GM12878 (cell line): ENCODE measurements around the gene MTO1. TPM values are rescaled to one million over a fixed set of nuclear protein-coding genes. Genes with fewer than 3 reads are reported as not detected.

Source experiments
- BACH1 ChIP-seq: fragments of 450-650 bp; IDR thresholded peaks from 2 replicates; pipeline ENCODE4 v1.6.1; 2017; ENCODE audit warnings: mild to moderate bottlenecking, borderline replicate concordance
- BHLHE40 ChIP-seq, 2 experiments: fragments of 450-650 bp in 1 of 2; IDR thresholded peaks; 2 replicates each; pipeline ENCODE4 v1.6.1; 2011 to 2017; ENCODE audit warnings: low read depth in 2 of 2, borderline replicate concordance in 1 of 2, improper control_type of control experiment in 1 of 2, low read length in 1 of 2, mild to moderate bottlenecking in 1 of 2
- BMI1 ChIP-seq: fragments of 450-650 bp; IDR thresholded peaks from 2 replicates; pipeline ENCODE4 v1.6.1; 2016; ENCODE audit warnings: mild to moderate bottlenecking, moderate library complexity, borderline replicate concordance
- BRCA1 ChIP-seq: IDR thresholded peaks from 2 replicates; pipeline ENCODE4 v1.6.1; 2011; ENCODE audit warnings: low read depth, low read length, improper control_type of control experiment
- CEBPB ChIP-seq, 2 experiments: fragments of 150-350 bp in 1 of 2; IDR thresholded peaks; 2 replicates each; pipeline ENCODE4 v1.6.1; 2012 to 2014; ENCODE audit warnings: low read depth in 2 of 2, low read length in 2 of 2, borderline replicate concordance in 1 of 2, inconsistent platforms in 1 of 2
- CHD2 ChIP-seq: IDR thresholded peaks from 2 replicates; pipeline ENCODE4 v1.6.1; 2011; ENCODE audit warnings: low read depth, low read length, improper control_type of control experiment, borderline replicate concordance
- EP300 ChIP-seq, 2 experiments: fragments of 150-350 bp in 1 of 2; IDR thresholded peaks; 2 replicates each; pipeline ENCODE4 v1.6.1; 2011 to 2012; ENCODE audit warnings: low read depth in 2 of 2, low read length in 2 of 2, borderline replicate concordance in 1 of 2, improper control_type of control experiment in 1 of 2, inconsistent platforms in 1 of 2; ENCODE audit not compliant: control insufficient read depth in 1 of 2
- HCFC1 ChIP-seq: fragments of 150-350 bp; IDR thresholded peaks from 2 replicates; pipeline ENCODE4 v1.6.1; 2014; ENCODE audit warnings: low read length
- KLF5 ChIP-seq: fragments of 450-650 bp; IDR thresholded peaks from 2 replicates; pipeline ENCODE4 v1.6.1; 2014; ENCODE audit warnings: mild to moderate bottlenecking; ENCODE audit not compliant: partially characterized antibody
- POU2F2 ChIP-seq: IDR thresholded peaks from 3 replicates; pipeline ENCODE4 v1.6.1; 2011; ENCODE audit warnings: low read depth, mild to moderate bottlenecking, low read length, borderline replicate concordance
- ZNF274 ChIP-seq: IDR thresholded peaks from one replicate; pipeline ENCODE4 v1.8.0; 2011; ENCODE audit not compliant: insufficient read length, insufficient read depth
- polyA plus RNA-seq, 11 experiments: library from polyadenylated mRNA; depleted of rRNA in 4 of 11; unstranded in 6 of 11; stranded (reverse) in 5 of 11; fragments of >200 nt; fragmentation: Nextera tagmentation in 4 of 11; fragmentation: Illumina TruSeq in 1 of 11; extraction: Ambion mirVana in 4 of 11; extraction: Trizol in 1 of 11; gene quantifications; 1 replicate in 1 of 11; 2 replicates in 10 of 11; pipeline versions ENCODE4 v1.2.1 to v1.2.3, GENCODE V29; 2011 to 2016; ENCODE audit warnings: inconsistent platforms in 2 of 11, missing spikeins in 2 of 11, low read depth in 1 of 11
- total RNA-seq, 4 experiments: library from RNA; depleted of rRNA in 3 of 4; stranded (reverse); fragments of >200 nt in 3 of 4; fragmentation: Illumina TruSeq in 1 of 4; extraction: Trizol in 1 of 4; gene quantifications; 2 replicates each; pipeline versions ENCODE4 v1.2.1 to v1.2.3, GENCODE V29; 2013 to 2021
- TF ChIP-seq, protein P1 (sequence below): fragments of 450-650 bp; IDR thresholded peaks from 2 replicates; pipeline ENCODE4 v1.6.1; 2018; ENCODE audit warnings: borderline replicate concordance, mild to moderate bottlenecking; ENCODE audit not compliant: partially characterized antibody
- TF ChIP-seq, protein P2 (sequence below): IDR thresholded peaks from 2 replicates; pipeline ENCODE4 v1.6.1; 2012; ENCODE audit warnings: low read depth, low read length, improper control_type of control experiment
- TF ChIP-seq, protein P3 (sequence below): fragments of 450-650 bp; IDR thresholded peaks from 2 replicates; pipeline ENCODE4 v1.6.1; 2017; ENCODE audit warnings: mild to moderate bottlenecking, moderate library complexity
- TF ChIP-seq, protein P4 (sequence below): fragments of 150-350 bp; IDR thresholded peaks from 2 replicates; pipeline ENCODE4 v1.6.1; 2016; ENCODE audit warnings: low read depth, low read length
- TF ChIP-seq, protein P5 (sequence below): IDR thresholded peaks from 2 replicates; pipeline ENCODE4 v1.6.1; 2012; ENCODE audit warnings: low read length, inconsistent platforms

MTO1 gene
- total and polyA plus RNA-seq, 10 of the 15 experiments (the other 5 are each of a cell fraction or from before 2014, with no cell fraction given): 24.8 to 53.6 (median 33.1) TPM

DNA sequence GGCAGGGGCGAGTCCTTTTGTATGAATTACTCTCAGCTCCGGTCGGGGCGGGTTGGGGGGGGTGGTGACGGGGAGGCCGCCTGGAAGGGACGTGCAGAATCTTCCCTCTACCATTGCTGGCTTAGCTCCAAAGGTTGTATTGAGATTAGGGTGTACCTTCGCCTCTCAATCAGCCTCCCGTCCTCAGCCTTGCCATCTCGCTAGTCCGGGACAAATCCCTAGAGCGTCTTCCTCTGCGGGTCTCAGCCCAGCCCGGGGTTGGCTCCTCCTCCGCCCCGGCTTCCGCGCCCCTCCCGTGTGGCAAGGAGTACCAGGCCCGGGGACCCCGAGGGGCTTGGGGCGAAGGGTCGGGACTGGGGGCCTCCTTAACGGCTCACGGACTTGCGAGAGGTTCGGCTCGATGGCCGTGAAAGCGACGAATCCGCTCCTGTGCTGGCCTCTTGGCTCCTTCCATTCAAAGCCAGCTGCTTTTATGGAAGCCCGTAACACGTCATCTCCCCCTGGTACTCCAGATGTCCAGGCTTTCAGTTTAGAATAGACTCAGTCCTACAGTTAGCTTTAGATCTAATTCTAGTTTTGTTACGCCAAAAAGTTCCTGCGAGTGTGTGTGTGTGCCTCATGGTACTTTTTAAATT, 59.9 kb downstream of the MTO1 start (continued):
- TF ChIP-seq, protein P1, sequence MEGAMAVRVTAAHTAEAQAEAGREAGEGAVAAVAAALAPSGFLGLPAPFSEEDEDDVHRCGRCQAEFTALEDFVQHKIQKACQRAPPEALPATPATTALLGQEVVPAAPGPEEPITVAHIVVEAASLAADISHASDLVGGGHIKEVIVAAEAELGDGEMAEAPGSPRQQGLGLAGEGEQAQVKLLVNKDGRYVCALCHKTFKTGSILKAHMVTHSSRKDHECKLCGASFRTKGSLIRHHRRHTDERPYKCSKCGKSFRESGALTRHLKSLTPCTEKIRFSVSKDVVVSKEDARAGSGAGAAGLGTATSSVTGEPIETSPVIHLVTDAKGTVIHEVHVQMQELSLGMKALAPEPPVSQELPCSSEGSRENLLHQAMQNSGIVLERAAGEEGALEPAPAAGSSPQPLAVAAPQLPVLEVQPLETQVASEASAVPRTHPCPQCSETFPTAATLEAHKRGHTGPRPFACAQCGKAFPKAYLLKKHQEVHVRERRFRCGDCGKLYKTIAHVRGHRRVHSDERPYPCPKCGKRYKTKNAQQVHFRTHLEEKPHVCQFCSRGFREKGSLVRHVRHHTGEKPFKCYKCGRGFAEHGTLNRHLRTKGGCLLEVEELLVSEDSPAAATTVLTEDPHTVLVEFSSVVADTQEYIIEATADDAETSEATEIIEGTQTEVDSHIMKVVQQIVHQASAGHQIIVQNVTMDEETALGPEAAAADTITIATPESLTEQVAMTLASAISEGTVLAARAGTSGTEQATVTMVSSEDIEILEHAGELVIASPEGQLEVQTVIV: no peak
- TF ChIP-seq, protein P2, sequence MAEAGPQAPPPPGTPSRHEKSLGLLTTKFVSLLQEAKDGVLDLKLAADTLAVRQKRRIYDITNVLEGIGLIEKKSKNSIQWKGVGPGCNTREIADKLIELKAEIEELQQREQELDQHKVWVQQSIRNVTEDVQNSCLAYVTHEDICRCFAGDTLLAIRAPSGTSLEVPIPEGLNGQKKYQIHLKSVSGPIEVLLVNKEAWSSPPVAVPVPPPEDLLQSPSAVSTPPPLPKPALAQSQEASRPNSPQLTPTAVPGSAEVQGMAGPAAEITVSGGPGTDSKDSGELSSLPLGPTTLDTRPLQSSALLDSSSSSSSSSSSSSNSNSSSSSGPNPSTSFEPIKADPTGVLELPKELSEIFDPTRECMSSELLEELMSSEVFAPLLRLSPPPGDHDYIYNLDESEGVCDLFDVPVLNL: no peak
- TF ChIP-seq, protein P3, sequence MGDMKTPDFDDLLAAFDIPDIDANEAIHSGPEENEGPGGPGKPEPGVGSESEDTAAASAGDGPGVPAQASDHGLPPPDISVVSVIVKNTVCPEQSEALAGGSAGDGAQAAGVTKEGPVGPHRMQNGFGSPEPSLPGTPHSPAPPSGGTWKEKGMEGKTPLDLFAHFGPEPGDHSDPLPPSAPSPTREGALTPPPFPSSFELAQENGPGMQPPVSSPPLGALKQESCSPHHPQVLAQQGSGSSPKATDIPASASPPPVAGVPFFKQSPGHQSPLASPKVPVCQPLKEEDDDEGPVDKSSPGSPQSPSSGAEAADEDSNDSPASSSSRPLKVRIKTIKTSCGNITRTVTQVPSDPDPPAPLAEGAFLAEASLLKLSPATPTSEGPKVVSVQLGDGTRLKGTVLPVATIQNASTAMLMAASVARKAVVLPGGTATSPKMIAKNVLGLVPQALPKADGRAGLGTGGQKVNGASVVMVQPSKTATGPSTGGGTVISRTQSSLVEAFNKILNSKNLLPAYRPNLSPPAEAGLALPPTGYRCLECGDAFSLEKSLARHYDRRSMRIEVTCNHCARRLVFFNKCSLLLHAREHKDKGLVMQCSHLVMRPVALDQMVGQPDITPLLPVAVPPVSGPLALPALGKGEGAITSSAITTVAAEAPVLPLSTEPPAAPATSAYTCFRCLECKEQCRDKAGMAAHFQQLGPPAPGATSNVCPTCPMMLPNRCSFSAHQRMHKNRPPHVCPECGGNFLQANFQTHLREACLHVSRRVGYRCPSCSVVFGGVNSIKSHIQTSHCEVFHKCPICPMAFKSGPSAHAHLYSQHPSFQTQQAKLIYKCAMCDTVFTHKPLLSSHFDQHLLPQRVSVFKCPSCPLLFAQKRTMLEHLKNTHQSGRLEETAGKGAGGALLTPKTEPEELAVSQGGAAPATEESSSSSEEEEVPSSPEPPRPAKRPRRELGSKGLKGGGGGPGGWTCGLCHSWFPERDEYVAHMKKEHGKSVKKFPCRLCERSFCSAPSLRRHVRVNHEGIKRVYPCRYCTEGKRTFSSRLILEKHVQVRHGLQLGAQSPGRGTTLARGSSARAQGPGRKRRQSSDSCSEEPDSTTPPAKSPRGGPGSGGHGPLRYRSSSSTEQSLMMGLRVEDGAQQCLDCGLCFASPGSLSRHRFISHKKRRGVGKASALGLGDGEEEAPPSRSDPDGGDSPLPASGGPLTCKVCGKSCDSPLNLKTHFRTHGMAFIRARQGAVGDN: no peak
- TF ChIP-seq BRCA1: no peak
- no peak for TF ChIP-seq EP300 (IDR thresholded peaks at IDR 0.05; ENCODE audit: borderline replicate concordance in 1 of 2, control insufficient read depth in 1 of 2, low read depth in 2 of 2, low read length in 2 of 2)
- TF ChIP-seq BMI1: no peak
- no peak for TF ChIP-seq CHD2
- TF ChIP-seq, protein P4, sequence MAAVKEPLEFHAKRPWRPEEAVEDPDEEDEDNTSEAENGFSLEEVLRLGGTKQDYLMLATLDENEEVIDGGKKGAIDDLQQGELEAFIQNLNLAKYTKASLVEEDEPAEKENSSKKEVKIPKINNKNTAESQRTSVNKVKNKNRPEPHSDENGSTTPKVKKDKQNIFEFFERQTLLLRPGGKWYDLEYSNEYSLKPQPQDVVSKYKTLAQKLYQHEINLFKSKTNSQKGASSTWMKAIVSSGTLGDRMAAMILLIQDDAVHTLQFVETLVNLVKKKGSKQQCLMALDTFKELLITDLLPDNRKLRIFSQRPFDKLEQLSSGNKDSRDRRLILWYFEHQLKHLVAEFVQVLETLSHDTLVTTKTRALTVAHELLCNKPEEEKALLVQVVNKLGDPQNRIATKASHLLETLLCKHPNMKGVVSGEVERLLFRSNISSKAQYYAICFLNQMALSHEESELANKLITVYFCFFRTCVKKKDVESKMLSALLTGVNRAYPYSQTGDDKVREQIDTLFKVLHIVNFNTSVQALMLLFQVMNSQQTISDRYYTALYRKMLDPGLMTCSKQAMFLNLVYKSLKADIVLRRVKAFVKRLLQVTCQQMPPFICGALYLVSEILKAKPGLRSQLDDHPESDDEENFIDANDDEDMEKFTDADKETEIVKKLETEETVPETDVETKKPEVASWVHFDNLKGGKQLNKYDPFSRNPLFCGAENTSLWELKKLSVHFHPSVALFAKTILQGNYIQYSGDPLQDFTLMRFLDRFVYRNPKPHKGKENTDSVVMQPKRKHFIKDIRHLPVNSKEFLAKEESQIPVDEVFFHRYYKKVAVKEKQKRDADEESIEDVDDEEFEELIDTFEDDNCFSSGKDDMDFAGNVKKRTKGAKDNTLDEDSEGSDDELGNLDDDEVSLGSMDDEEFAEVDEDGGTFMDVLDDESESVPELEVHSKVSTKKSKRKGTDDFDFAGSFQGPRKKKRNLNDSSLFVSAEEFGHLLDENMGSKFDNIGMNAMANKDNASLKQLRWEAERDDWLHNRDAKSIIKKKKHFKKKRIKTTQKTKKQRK: no peak
- no peak for TF ChIP-seq KLF5
- no peak for TF ChIP-seq CEBPB (IDR thresholded peaks at IDR 0.05; ENCODE audit: borderline replicate concordance in 1 of 2, low read depth in 2 of 2, low read length in 2 of 2)
- TF ChIP-seq, protein P5, sequence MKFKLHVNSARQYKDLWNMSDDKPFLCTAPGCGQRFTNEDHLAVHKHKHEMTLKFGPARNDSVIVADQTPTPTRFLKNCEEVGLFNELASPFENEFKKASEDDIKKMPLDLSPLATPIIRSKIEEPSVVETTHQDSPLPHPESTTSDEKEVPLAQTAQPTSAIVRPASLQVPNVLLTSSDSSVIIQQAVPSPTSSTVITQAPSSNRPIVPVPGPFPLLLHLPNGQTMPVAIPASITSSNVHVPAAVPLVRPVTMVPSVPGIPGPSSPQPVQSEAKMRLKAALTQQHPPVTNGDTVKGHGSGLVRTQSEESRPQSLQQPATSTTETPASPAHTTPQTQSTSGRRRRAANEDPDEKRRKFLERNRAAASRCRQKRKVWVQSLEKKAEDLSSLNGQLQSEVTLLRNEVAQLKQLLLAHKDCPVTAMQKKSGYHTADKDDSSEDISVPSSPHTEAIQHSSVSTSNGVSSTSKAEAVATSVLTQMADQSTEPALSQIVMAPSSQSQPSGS: no peak; the same call in 1 of the 2 replicates
- no peak for TF ChIP-seq BHLHE40 (IDR thresholded peaks at IDR 0.05; ENCODE audit: borderline replicate concordance in 1 of 2, low read depth in 2 of 2, low read length in 1 of 2)
- TF ChIP-seq POU2F2: no peak
- TF ChIP-seq HCFC1: no peak
- TF ChIP-seq BACH1: peak; percentile 35; the same call in 1 of the 2 replicates
- TF ChIP-seq ZNF274: no peak
